Right lobe of liver (tissue), 6 donors: Measurements from ENCODE around the gene TOB1. TPM values are rescaled to one million over a fixed set of nuclear protein-coding genes. Genes with fewer than 3 reads are reported as not detected.

Experiments
- ATAC-seq, 4 donors: fragments of 200-7000 bp; cut with Tn5 transposase; one replicate each; pipeline ENCODE4 v1.9.1; 2020; ENCODE audit warnings: mild to moderate bottlenecking in 4 of 4, moderate library complexity in 4 of 4
- DNase-seq, 3 donors: peaks; one replicate each; pipeline ENCODE4 v3.0.0-alpha.2; 2020
- H3K27ac ChIP-seq, 3 donors: fragments of 200-600 bp; one replicate each; pipeline ENCODE4 v1.8.0; 2022
- H3K27me3 ChIP-seq, 2 donors: fragments of 200-600 bp; one replicate each; pipeline ENCODE4 v1.8.0; 2022
- H3K36me3 ChIP-seq, 4 donors: fragments of 200-600 bp; sonication (generic) in 1 of 4; one replicate each; pipeline versions ENCODE4 v1.5.1 to v1.8.0; 2017 to 2022; ENCODE audit warnings: control low read depth in 1 of 4
- H3K4me1 ChIP-seq, 4 donors: fragments of 200-600 bp; sonication (generic) in 1 of 4; one replicate each; pipeline versions ENCODE4 v1.5.1 to v1.8.0; 2017 to 2022; ENCODE audit warnings: control low read depth in 1 of 4
- H3K4me3 ChIP-seq, 3 donors: fragments of 200-600 bp; one replicate each; pipeline ENCODE4 v1.8.0; 2022
- H3K9me3 ChIP-seq, 4 donors: fragments of 200-600 bp; sonication (generic) in 1 of 4; one replicate each; pipeline versions ENCODE4 v1.5.1 to v1.8.0; 2017 to 2022; ENCODE audit warnings: control low read depth in 1 of 4
- CTCF ChIP-seq, 4 donors: fragments of 200-600 bp in 3 of 4; fragments of 450-650 bp in 1 of 4; IDR thresholded peaks; one replicate each; pipeline versions ENCODE4 v1.5.1 to v1.8.0; 2016 to 2022; ENCODE audit warnings: antibody characterized with exemption in 4 of 4, mild to moderate bottlenecking in 2 of 4
- POLR2A ChIP-seq: fragments of 450-650 bp; IDR thresholded peaks from one replicate; pipeline ENCODE4 v1.6.1; 2017; ENCODE audit warnings: antibody characterized with exemption, mild to moderate bottlenecking
- WGBS: methylation state at CpG from one replicate; pipeline ENCODE4 v1.1.6; 2018; ENCODE audit warnings: low coverage, low lambda C conversion rate; ENCODE audit not compliant: insufficient coverage; ENCODE audit errors: missing lambda C conversion rate; 5-methylcytosine and 5-hydroxymethylcytosine counted together
- intact Hi-C, 2 donors: fragments of 100-400 bp; cut with DNase I; formaldehyde crosslinking; loops; one replicate each; pipeline versions ENCODE4 v1.11.2 to v1.14.1; 2022
- total RNA-seq, 6 experiments: library from RNA; depleted of rRNA in 2 of 6; stranded (reverse); fragments of >200 nt in 2 of 6; fragmentation: NEBNext Ultra II Directional in 3 of 6; extraction: Animal tissue kit (Norgen Biotek cat#: 25700) in 3 of 6; gene quantifications; one replicate each; pipeline versions ENCODE4 v1.1.0 to v1.2.4, GENCODE V29; 2016 to 2023
- donor health status: DM: no; HTN: yes; CAD: no.
- donor health status: DM: no; HTN: no; CAD: no.
- donor health status: DM: no; HTN: no; CAD: no.
- donor health status: DM: no; HTN: yes; CAD: no.
- donor health status: DM: no; HTN: yes; CAD: no.

The TOB1 gene
- total RNA-seq, 6 experiments from 2014 or later: 36.2 to 222 (median 82.1) TPM

GRCh38 chr17:50887705-50888245 is 21.6 kb upstream of the TOB1 start:
- intact Hi-C loops: no loop called here

GRCh38 chr17:50884439-50885311 is 18.5 kb upstream of the TOB1 start:
- H3K4me1 ChIP-seq: peaks cover 0 to 22% (median 5%) of the 10 kb centered on the region in 4 donors
- no peak overlapping the region for H3K4me3 ChIP-seq
- 37% methylated on average over 2 of the region's 8 CpGs for WGBS
- no peaks in the 10 kb centered on the region for H3K36me3 ChIP-seq
- H3K27ac ChIP-seq: peak overlapping the region in 1 of 3 donors; percentile 24
- TF ChIP-seq POLR2A: peak; percentile 24
- TF ChIP-seq CTCF (IDR thresholded peaks at IDR 0.05): no peak
- H3K9me3 ChIP-seq: no peaks in the 10 kb centered on the region
- intact Hi-C loops: no loop called here
- ATAC-seq (peak; percentile 51 to 92 (median 78)), DNase-seq (peak in 1 of 3 donors; percentile 46)
- no peaks in the 10 kb centered on the region for H3K27me3 ChIP-seq

More at GRCh38 chr17:50887705-50888245, 21.6 kb upstream of the TOB1 start:
- DNase-seq: no peak
- TF ChIP-seq CTCF (IDR thresholded peaks at IDR 0.05) (no peak), POLR2A (no peak)
- no peaks in the 10 kb centered on the region for H3K9me3 ChIP-seq
- WGBS: 95% methylated on average over 5 of the region's 5 CpGs
- ATAC-seq: no peak
- no peak overlapping the region for H3K4me3 ChIP-seq
- peaks cover 0 to 38% (median 11%) of the 10 kb centered on the region in 4 donors for H3K4me1 ChIP-seq
- no peaks in the 10 kb centered on the region for H3K27me3 ChIP-seq
- H3K36me3 ChIP-seq: no peaks in the 10 kb centered on the region
- H3K27ac ChIP-seq: no peak overlapping the region

- Histone ChIP-seq H3K27ac (peak overlapping the region in 1 of 3 donors; percentile 24), H3K9me3 (no peaks in the 10 kb centered on the region), H3K27me3 (no peaks in the 10 kb centered on the region), H3K4me3 (no peak overlapping the region), H3K36me3 (no peaks in the 10 kb centered on the region), H3K4me1 (peaks cover 0 to 15% (median under 1%) of the 10 kb centered on the region in 4 donors)
- peak; percentile 49 to 75 (median 66) for ATAC-seq
- peak in 1 of 3 donors; percentile 46 for DNase-seq
- no peak for TF ChIP-seq POLR2A
- no peak for TF ChIP-seq CTCF (IDR thresholded peaks at IDR 0.05)
- intact Hi-C loops: no loop called here
- WGBS: 50% methylated on average over 3 of the region's 5 CpGs
These were observed 17.8 kb upstream of the TOB1 start for GRCh38 chr17:50883850-50884438.

- Histone ChIP-seq H3K27me3 (no peaks in the 10 kb centered on the region), H3K4me1 (peaks cover 0 to 22% (median 0%) of the 10 kb centered on the region in 4 donors), H3K36me3 (no peaks in the 10 kb centered on the region), H3K9me3 (no peaks in the 10 kb centered on the region), H3K4me3 (no peak overlapping the region), H3K27ac (no peak overlapping the region)
- TF ChIP-seq POLR2A: no peak
- intact Hi-C loops: no loop called here
- no peak for ATAC-seq
- peak in 1 of 3 donors; percentile 31 for DNase-seq
- WGBS: 81% methylated on average over 6 of the region's 7 CpGs
These were observed 16.7 kb upstream of the TOB1 start for GRCh38 chr17:50882851-50883250.
